ENCODE measurements around the gene RIMS4. TPM values are rescaled to one million over a fixed set of nuclear protein-coding genes. Genes with fewer than 3 reads are reported as not detected.

Gene RIMS4
- total RNA-seq, 1 experiment from 2014 or later, result 16.3 TPM

DNA sequence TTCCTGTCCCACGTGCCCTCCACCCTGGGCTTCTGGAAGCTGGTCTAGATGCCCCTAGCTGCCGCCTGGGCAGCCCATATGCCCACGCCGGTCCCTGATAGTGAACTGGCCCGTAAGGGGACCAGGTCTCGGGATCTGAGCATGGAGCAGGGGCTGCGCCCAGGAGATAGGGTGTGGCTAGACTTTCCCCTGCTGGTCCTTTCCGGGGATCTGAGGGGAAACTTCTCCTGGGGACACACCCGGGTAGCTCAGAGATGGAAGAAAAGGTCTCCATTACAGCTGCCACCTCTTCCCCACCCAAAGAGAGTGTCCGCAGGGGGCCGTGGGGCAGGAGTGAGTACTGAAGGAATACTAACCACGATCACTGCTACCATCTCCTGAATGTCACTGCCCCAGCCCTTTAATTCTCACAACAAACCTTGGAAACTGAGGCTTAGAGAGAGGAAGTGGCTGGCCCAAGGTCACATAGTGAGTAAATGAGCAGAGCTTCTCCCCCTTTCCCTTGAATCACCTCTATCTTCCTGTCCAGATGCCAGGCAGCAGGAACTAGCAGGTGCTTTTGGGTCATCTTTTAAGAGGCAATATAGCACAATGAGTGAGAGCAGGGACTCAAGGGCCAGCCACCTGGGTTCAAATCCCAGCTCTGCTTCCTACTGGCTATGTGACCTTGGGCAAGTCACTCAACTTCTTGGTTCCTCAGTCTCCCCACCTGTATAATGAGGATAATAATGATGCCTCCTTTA, 107.0 kb downstream of the RIMS4 start:
- no peak overlapping the region for H3K18ac ChIP-seq (ENCODE audit: insufficient read length, low read depth, low read length)
- TF ChIP-seq, protein P1, sequence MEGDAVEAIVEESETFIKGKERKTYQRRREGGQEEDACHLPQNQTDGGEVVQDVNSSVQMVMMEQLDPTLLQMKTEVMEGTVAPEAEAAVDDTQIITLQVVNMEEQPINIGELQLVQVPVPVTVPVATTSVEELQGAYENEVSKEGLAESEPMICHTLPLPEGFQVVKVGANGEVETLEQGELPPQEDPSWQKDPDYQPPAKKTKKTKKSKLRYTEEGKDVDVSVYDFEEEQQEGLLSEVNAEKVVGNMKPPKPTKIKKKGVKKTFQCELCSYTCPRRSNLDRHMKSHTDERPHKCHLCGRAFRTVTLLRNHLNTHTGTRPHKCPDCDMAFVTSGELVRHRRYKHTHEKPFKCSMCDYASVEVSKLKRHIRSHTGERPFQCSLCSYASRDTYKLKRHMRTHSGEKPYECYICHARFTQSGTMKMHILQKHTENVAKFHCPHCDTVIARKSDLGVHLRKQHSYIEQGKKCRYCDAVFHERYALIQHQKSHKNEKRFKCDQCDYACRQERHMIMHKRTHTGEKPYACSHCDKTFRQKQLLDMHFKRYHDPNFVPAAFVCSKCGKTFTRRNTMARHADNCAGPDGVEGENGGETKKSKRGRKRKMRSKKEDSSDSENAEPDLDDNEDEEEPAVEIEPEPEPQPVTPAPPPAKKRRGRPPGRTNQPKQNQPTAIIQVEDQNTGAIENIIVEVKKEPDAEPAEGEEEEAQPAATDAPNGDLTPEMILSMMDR (conservative IDR thresholded peaks at IDR 0.05), result no peak
- H2BK120ac ChIP-seq (ENCODE audit: low read depth, low read length, poor library complexity, severe bottlenecking), result no peak overlapping the region
- peaks cover 6% of the 10 kb centered on the region; the same call in 1 of the 2 replicates for H3K4me1 ChIP-seq (ENCODE audit: insufficient read depth, low read length)
- no peak overlapping the region for H3K9ac ChIP-seq (ENCODE audit: extremely low read depth, insufficient read length, low read length)
- H4K8ac ChIP-seq (replicated peaks; ENCODE audit: insufficient read length, low read depth, low read length), result no peak overlapping the region
- H3K4me1 Mint-ChIP-seq, result peaks cover 16 to 30% of the 10 kb centered on the region in 2 experiments
- H3K27me3 Mint-ChIP-seq (ENCODE audit: low read depth), result peaks cover 5% of the 10 kb centered on the region
- H2AK5ac ChIP-seq (ENCODE audit: insufficient read length, low read length), result no peak overlapping the region
- no peak overlapping the region for H3K4me3 Mint-ChIP-seq
- H3K23me2 ChIP-seq (ENCODE audit: insufficient read length, low read depth, low read length, poor library complexity, severe bottlenecking), result no peaks in the 10 kb centered on the region
- H3K4ac ChIP-seq (ENCODE audit: low read depth, low read length), result no peak overlapping the region
- no peak overlapping the region for H4K91ac ChIP-seq (ENCODE audit: insufficient read length, low read depth, low read length)
- H3K36me3 Mint-ChIP-seq (ENCODE audit: insufficient read depth in 1 of 3, low read depth in 3 of 3), result no peaks in the 10 kb centered on the region; a peak in 1 of 7 replicates
- H4K20me1 ChIP-seq (ENCODE audit: control insufficient read depth, insufficient read depth, insufficient read length), result no peaks in the 10 kb centered on the region
- H3K27ac ChIP-seq (ENCODE audit: insufficient read length, low read depth, low read length), result no peak overlapping the region
- no peaks in the 10 kb centered on the region for H3K9me3 Mint-ChIP-seq
- H2BK12ac ChIP-seq (ENCODE audit: insufficient read length, low read depth, low read length), result no peak overlapping the region
- H3K79me2 ChIP-seq (ENCODE audit: insufficient read depth, low read length), result no peaks in the 10 kb centered on the region
- no peak for DNase-seq
- peak overlapping the region in 1 of 3 experiments; percentile 52; a peak in 2 of 7 replicates for H3K27ac Mint-ChIP-seq
- no peak overlapping the region for H2BK15ac ChIP-seq (ENCODE audit: low read depth, low read length)
- no peak overlapping the region for H2BK20ac ChIP-seq (ENCODE audit: low read depth, low read length, poor library complexity, severe bottlenecking)
- no peaks in the 10 kb centered on the region for H3K27me3 ChIP-seq (ENCODE audit: insufficient read depth, low read length)
- no peaks in the 10 kb centered on the region for H3K9me3 ChIP-seq (ENCODE audit: control insufficient read depth, low read depth, low read length)
- H3T11ph ChIP-seq (ENCODE audit: low read length), result no peak overlapping the region
- no peak overlapping the region for H3K56ac ChIP-seq (ENCODE audit: insufficient read length, low read depth, low read length)
- H2AFZ ChIP-seq (ENCODE audit: low read length), result no peak overlapping the region
- no peak overlapping the region for H3K14ac ChIP-seq (ENCODE audit: insufficient read depth, low read length)
- no peak overlapping the region for H2BK5ac ChIP-seq (ENCODE audit: insufficient read length, low read length)
- H4K5ac ChIP-seq (ENCODE audit: insufficient read length, low read depth, low read length), result no peak overlapping the region
- no peaks in the 10 kb centered on the region for H3K79me1 ChIP-seq (ENCODE audit: insufficient read depth, low read depth, low read length, poor library complexity, severe bottlenecking)
- H3K4me2 ChIP-seq (ENCODE audit: insufficient read depth, insufficient read length, low read length), result no peak overlapping the region
- WGBS (ENCODE audit: extremely low coverage, insufficient read length, low lambda C conversion rate), result no CpG with 5 or more reads among the region's 12 CpGs
- no peak overlapping the region for H3K23ac ChIP-seq (ENCODE audit: insufficient read length, low read depth, low read length)

All from H9 (cell line).